ENCODE measurements around the gene PRKCZ.

Gene PRKCZ

GRCh38 chr1:2202008-2202575 is 151.9 kb downstream of the PRKCZ start:
- H3K27me3 ChIP-seq, result peaks cover 52% of the 10 kb centered on the region
- no peak overlapping the region for H3K27ac ChIP-seq
- H3K9me3 ChIP-seq, result no peaks in the 10 kb centered on the region
- H3K4me3 ChIP-seq (ENCODE audit: low read depth in 1 of 2, low read length in 1 of 2), result no peak overlapping the region
- no peaks in the 10 kb centered on the region for H3K36me3 ChIP-seq
- TF ChIP-seq CTCF (IDR thresholded peaks at IDR 0.05), result no peak
- H3K4me1 ChIP-seq (ENCODE audit: control insufficient read depth in 1 of 2, insufficient read depth in 1 of 2, low read depth in 1 of 2, low read length in 1 of 2), result peaks cover 10 to 26% of the 10 kb centered on the region in 2 experiments

DNA sequence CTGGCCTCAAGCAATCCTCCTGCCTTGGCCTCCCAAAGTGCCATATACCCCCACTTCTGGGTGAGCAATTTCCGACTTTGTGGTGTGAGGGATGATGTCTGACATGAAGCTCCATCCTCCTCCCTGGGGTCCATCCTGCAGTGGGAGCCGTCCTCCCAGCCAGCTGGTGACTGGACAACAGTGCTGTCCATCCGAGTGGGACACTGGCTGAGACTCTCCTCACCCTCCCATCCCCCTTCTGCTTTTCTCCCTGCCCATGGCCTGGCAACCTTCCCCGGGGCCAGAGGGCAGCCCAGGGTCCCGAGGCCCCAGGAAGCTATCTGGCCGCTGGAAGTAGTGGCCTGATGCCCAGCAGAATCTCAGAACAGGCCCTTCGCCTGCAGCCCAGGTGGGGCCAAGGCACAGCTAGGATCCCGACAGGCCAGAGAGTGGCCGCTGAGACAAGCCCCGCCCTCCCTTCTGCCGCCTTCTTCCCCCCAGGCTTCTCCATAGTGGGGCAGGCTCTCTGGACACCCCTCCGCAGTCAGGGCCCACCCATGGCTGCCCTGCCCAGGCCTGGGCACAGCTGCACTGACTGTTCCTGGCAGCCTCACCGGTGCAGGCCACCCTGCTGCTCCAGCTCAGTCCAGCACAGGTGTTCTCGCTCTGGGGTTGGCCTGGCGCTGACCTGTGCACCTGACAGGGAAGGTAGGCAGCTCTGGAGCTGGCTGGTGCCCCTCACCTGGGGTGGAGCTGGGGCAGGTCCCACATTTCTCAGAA is 152.8 kb downstream of the PRKCZ start:
- Histone ChIP-seq H3K27me3 (peaks cover 58% of the 10 kb centered on the region), H3K9me3 (no peaks in the 10 kb centered on the region), H3K36me3 (no peaks in the 10 kb centered on the region), H3K4me1 (ENCODE audit: control insufficient read depth in 1 of 2, insufficient read depth in 1 of 2, low read depth in 1 of 2, low read length in 1 of 2) (peaks cover 10 to 26% of the 10 kb centered on the region in 2 experiments), H3K27ac (no peak overlapping the region), H3K4me3 (ENCODE audit: low read depth in 1 of 2, low read length in 1 of 2) (no peak overlapping the region)
- TF ChIP-seq CTCF (IDR thresholded peaks at IDR 0.05), result no peak

DNA sequence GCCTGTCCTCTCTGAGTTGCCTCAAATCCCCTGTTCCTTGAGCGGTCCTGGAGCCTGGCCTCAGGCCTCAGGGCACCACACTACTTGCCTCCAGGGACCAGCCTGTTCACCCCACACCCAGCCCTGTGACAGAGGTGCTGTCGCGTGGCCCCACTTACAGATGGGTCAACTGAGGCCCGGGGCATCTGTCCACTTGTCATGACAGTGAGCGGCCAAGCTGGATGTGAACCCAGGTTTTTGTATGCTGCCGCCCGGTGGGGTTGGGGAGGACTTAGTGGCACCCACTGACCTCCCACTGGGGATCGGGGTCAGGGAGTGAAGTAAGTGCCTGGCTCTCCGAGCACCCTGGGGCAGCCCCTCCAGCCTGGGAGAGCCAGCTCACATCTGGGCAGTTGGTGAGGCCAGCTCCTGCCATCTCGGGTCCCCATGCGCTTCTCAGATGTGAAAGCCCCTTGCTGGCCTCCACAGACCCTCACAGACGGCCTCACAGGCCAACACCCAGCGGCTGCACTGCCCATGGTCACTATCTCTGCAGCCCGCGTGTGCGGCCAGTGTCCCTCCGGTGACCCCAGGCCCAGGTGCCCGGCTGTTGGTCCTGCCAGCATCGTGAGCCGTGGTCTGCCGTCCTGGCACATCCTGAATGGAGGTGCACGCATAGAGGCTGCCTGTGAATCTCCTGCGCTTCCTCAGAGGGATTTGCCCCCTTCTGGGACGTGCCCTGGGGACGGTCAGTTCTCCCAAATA is 153.6 kb downstream of the PRKCZ start:
- H3K27me3 ChIP-seq, result peaks cover 58% of the 10 kb centered on the region
- no peak for TF ChIP-seq CTCF (IDR thresholded peaks at IDR 0.05)
- peak overlapping the region; percentile 41 to 50 for H3K4me3 ChIP-seq (ENCODE audit: low read depth in 1 of 2, low read length in 1 of 2)
- H3K4me1 ChIP-seq (ENCODE audit: control insufficient read depth in 1 of 2, insufficient read depth in 1 of 2, low read depth in 1 of 2, low read length in 1 of 2), result peaks cover 10 to 25% of the 10 kb centered on the region in 2 experiments
- H3K9me3 ChIP-seq, result no peaks in the 10 kb centered on the region
- H3K27ac ChIP-seq, result peak overlapping the region; percentile 51
- H3K36me3 ChIP-seq, result no peaks in the 10 kb centered on the region

- Histone ChIP-seq H3K9me3 (no peaks in the 10 kb centered on the region), H3K27ac (peak overlapping the region; percentile 51), H3K4me1 (ENCODE audit: control insufficient read depth in 1 of 2, insufficient read depth in 1 of 2, low read depth in 1 of 2, low read length in 1 of 2) (peaks cover 10 to 17% of the 10 kb centered on the region in 2 experiments), H3K4me3 (ENCODE audit: low read depth in 1 of 2, low read length in 1 of 2) (peak overlapping the region; percentile 50 to 81), H3K36me3 (no peaks in the 10 kb centered on the region), H3K27me3 (peaks cover 57% of the 10 kb centered on the region)
- peak; percentile 15 for TF ChIP-seq CTCF (IDR thresholded peaks at IDR 0.05)
These were observed 154.4 kb downstream of the PRKCZ start for GRCh38 chr1:2204415-2205190.
